HL-60/S4 treated with phorbol 12-myristate 13-acetate at 8.2 ng/mL for 4 days and 3 days (cell line): ENCODE data around the gene PXDC1.

Experiments used
- in situ Hi-C: fragments of 300-500 bp; cut with MboI; formaldehyde crosslinking; loops from 2 replicates; pipeline ENCODE4 v1.15.0; 2022; ENCODE audit warnings: low sequenced_read_pairs

The PXDC1 gene, protein sequence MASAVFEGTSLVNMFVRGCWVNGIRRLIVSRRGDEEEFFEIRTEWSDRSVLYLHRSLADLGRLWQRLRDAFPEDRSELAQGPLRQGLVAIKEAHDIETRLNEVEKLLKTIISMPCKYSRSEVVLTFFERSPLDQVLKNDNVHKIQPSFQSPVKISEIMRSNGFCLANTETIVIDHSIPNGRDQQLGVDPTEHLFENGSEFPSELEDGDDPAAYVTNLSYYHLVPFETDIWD

DNA sequence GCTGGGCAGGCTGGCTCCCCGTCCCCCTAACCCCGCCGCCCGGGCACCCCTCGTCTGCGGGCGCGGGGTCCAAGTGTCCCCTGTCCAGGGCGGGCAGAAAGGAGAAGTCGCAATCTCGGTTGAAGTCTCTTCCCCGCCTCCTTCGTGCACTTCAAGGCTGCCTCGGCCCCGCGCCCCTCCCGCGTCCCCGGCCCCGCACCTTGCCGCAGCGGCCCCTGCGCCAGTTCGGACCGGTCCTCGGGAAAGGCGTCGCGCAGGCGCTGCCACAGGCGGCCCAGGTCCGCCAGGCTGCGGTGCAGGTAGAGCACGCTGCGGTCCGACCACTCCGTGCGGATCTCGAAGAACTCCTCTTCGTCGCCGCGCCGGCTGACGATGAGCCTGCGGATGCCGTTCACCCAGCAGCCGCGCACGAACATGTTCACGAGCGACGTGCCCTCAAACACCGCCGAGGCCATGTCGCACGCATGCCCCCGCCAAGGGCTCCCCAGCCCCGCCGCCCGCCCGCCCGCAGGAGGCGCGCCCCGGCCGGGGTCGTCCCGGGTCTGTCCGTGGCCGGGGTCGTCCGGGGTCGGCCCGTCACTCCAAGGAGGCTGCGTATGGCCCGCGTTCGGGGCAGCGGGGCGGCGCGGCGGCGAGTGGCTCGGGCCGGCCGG, at the start of gene PXDC1:
Gene PXDC1, minus strand, starts transcription at position 637 of the 653 bp plus-strand sequence. Its CDS starts 182 bp downstream, at position 455.
- in situ Hi-C loops = no loop called here

DNA sequence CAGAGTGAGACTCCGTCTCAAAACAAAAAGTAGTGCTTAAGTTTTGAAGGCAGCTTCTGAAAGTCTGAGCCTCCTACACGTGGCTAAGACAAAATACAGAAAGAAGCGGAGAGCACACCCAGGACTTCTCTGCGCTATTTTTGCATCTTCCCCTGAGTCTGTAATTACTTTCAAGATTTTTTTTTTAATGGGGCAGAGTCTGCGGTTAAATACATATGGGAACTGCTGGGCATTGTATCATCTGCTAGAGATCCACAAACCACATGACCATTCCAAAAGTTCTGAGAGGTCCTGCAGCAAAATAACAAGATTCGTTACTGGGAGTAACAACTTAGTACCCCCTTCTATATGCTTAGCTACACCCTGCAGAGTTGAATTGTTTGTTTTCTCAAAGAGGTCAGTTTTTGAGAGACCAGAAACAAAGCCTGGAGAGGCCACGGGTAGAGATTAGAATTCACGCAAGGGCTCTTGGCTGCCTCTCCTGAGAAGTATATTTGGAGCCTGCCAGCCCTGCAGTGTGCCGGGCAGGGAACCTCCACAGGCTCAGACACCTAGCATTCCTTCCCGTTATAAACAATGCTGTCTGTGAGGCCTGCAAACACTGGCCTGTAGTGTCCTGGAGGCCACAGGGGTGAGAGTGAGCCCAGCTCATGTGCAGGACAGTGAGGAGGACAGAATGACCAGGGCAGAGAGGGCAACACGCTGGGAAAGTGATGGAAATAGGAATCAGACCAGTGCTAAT, 49.5 kb upstream of the PXDC1 start:
- in situ Hi-C loops = no loop called here

DNA sequence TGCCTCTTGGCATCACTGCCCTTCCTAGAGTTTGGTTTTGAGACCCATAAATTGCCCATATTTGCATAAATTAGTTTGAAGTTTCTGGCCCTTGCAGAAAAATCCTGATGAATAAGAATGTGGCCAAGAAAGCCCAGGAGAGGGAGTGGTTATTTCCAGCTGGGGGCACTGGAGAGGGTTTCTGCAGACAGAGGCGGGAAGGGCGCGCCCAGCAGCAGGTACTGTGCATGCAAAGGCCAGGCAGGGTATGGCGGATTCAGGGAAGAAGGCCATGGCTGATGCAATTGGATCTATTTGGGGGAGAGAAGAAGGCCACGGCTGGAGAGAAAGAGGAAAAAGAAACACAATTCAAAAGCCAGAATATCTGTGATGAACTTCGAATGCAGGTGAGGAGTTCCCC, 48.2 kb upstream of the PXDC1 start:
- in situ Hi-C loops = no loop called here

DNA sequence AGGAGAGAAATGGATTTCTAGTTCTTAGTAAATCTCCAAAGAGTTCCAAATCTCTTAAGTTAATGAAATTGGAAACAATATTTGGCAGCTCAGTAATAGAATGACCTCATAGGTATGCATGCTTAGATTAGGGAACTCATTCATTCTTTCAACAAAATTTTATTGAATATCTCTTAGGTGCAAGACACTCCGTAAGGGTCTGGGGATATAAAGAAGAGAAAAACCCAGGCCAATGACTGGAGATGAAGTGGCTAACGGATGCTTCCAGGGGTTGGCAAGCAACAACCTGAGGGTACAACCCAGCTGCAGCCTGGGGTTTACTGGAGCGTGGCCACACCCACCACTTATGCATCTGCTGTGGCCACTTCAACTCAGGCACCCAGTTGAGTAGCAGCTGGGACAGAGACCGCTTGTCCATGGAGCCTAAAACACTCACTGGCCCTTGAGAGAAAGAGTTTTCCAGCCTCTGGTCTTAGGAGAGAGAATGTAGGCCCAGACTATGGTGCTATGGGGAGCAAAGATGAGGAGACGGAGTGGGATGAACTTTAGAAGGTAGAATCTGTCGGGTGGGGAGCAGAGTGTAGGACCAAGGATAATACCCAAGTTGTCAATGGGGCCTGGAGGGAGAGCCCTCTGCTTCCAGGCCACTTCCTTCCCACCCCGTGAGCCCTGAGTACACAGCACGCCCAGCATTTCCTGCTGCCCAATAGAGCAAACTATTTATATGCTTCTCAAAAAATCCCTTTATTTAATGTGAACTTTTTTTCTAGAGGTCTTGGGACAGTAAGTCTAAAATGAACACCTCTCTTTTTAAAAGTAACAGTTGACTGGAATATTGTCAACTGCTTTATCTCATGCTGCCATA, 46.8 kb upstream of the PXDC1 start:
- in situ Hi-C loops = no loop called here

DNA sequence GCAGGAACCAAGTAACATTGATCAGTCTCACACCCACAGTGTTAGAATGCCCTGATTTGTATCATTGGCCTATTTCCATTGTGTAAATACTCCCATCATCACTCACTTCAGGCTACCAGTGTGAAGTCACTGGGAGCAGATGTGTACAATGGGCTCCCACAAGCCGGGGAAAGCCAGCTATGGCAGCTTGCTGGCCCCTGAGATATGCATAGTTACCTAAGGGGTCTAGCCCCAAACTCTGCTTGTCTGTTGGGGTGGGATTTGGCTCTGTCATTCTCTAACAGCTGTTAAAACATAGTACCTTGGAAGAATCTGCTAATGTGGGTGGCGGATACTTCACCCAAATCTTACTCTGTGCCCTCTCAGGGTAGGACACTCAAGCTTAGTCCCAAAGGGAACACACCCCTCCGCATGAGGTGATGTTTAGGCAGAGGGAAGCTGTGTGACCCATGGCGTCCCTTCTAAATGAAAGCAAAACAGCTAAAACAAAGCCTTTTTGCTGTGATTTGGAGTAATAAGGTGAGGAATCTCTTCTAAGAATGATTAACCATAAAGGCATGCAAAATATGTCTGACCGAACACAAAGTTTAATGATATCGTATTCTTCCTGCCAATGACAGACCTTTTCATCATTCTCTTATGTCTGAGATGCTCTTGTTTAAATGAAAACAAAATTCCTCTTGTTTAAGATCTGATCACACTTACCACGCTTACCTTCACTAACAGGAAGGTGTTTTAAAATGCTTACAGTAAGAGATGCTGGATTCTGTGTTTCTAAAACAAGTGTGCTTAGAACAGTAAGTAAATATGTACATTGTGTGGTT, 45.9 kb upstream of the PXDC1 start:
- in situ Hi-C loops = no loop called here

DNA sequence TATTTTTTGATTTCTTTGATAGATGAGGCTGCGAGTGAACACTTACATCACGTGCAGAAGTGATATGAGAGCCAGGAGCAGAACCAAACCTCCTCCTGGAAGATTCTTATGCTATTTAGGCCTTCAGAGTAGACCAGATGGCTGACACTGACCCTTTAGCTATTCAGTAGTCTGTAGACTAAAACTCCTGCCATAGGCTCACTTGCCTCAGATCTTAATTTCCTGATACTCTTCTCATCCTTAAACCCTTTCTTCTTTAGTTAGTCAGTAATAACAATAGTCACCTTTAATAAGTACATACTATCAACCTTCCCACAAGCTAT, 45.2 kb upstream of the PXDC1 start:
- in situ Hi-C loops = no loop called here

DNA sequence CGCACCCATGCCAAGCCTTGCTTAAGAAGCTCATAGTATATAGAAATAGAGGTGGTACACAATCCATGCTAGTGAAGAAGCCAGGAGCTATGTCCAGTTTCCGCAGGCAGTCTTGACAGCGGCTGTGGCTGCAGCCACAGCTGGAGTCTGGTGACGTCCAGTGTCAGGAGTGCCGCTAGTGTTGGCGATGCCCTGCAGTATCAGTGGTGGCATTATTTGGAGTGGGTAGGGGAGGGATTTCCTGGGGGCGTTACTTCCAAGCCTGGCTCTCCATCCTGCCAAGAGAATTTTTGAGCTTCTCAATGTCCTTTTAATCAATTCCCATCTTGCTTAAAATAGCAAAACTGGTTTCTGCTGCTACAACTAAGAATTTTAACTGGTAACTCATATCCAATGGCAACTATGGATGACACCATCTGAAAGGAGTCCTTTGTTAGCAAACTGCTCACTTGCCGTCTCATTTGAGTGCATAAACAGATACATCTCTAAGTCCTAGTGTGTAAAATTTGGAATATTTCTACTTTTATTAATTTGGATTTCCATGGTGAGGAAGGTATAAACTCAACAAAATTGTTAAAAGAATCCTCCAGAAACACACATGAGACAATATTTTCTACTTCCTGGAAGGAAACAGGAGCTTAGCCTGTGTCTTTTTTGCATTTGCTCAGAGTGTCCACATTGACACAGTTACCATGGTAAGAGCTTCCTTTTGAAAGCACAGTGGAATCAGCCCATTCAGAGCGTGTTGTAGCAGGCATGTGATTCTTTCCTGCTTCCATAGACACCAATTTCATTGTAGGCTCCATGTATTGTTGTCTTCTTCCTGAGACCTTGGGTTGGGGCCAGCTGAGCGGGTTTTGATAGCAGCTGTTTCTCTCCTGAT, 44.6 kb upstream of the PXDC1 start:
- in situ Hi-C loops = no loop called here

DNA sequence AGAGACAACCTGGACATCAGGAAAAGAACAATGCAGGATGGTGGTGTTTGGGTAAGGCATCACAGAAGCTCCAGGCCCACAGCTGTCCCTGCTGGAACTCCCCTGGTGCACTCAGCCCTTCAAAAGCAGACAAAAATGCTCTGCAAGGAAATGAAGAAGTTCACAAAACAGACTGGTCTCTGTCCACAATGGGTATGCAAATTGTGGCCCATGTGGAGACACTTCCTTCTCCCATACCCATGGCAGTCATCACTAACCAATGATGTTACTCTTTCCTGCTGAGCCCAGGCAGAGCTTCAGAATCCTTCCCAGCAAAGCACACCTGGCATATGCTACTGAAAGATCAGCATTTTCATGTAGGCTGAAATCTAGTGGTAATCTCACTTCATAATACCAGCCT, 42.6 kb upstream of the PXDC1 start:
- in situ Hi-C loops = no loop called here

DNA sequence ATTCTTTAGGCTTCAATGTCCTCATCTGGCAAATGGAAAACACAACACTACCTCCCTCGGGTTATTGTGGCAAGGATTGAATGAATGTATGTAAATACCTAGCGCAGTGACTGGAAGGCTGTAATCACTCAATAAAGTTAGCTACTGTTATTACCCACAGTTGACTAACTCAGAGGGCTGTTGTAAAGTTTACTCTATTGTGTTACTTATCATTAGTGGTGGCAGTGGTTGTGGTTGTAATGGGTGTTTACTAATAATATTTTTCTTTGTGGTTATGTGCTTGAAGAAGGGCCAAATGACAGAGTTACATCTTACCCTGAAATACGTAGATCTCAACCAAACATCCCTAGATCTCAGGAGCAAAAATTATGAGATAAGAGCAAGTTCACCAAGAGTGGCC, 42.0 kb upstream of the PXDC1 start:
- in situ Hi-C loops = no loop called here

DNA sequence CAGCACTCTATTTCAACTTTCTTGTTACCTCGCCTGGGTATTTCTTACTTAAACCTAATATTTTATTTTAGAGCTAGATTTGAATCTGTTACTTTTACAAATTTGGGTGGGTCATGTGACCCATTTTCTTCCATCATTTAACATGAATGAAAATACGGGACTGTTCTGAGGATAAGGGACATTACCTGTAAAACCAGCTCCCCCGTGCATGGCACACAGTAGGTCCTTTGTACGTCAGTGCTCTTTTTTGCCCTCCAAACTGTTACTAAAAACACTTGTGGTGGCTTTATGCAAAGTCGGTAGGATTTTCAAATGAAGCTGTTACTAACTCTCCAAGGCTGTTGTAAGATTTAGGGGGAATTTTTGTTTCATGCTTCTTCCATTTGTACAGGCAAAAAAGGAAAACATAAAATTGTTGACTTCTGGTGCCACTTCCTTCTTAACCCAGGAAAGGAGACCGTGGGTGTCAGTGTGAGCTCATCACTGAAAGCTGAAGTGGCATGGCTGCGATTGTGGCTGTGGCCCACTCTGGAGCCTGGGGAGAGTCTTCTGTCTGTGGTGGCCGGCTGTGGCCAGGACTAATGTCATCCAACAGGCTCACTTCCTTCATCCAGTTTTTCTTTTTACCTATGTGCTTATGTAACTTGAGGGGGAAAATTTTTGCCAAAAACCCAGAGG, 40.2 kb upstream of the PXDC1 start:
- in situ Hi-C loops = no loop called here

DNA sequence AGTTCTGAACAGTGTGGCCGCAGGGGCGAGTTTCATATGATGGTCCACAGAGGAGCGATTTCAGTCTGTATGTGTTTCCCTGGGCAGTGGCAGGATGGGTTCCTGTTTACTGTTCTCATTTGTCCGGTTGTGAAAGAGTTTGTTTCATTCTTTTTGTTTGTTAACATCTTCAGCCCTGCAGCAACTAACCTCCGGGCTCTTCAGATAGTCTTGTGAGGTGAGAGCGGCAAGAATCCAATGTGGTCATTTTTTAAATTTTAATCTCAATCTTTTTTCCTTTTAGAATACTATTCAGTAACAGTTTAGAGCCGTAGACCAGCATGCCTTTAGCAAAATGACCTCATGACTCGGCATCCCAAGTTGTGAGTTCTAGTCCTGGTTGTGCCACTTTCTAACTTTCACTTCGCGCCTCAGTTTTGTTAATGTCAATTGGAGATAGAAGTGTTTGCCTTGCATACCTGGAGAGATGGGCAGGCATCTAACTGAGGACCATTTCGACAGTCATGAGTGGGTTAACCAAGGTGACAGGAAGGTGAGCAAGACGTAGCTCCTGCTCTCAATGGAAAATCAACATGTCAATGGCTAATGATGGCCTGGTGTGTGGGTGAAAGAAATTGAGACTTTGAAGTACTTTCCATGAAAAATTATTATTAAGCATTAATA, 38.5 kb upstream of the PXDC1 start:
- in situ Hi-C loops = no loop called here

DNA sequence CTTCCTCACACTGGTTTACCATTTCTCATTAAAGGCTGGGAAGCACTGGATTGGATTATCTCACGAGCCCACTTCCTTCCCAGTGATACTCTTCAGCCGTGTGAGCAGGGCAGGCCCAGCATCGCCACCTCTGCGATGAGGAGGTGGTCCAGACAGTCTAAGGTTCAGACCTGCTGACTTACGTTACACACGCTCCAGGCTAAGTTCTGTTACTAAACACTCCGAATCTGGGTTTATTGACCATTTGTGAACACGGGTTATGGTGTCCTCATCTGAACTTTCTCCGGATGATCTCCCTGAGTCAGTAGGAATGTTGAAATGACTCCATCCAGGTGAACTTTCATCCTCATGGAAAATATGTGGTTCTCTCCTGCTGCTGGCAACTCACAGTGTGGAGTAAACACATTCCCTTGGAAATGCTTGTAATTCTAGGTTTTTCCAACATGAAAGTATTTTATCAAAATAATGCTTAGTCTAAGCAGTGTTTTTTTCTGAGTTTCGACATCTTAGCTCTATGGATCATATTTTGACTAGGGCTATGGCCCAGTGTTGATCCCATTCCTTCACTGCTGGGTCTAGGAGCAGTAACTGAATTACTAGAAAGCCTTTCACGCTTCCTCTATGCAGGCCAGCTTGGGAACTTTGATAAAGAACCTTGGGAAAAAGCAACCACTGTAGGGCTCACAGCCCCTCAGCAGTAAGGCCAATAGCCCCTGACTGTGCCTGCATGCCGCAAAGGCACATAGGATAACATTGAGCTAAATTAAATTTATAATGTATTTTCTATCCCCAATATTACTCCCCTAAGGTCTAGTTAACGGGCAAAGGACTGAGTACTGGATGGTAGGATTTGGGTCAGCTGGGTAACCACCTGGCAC, 37.7 kb upstream of the PXDC1 start:
- in situ Hi-C loops = no loop called here

DNA sequence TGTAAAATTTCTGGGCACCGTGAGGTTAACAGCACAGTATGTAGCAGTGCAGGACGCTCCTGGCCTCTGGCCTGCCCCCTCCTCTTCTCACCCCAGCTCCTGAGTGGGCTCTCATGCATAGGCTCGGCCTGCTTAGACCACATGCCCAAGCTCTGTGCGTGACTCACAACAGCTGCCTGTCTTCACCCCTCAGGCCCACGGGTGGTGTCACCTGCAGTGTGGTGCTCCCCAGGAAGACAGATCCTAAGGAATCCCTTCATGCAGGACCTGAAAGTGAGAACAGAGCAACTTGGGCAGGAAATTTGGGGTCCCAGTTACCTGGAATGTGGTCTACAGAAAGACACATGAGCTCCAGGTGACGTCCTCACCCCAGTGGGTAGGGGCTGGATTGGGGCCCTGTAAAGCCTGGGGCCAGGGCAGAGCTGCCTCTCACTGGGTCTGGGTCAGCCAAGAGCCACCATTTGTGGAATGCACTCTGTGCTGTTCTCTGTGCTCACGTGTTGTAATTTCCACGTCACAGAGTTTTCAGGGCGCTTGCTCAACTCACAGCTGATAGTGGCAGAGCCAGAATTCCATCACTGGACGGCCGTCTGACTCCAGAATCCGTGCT, 37.0 kb upstream of the PXDC1 start:
- in situ Hi-C loops = no loop called here

DNA sequence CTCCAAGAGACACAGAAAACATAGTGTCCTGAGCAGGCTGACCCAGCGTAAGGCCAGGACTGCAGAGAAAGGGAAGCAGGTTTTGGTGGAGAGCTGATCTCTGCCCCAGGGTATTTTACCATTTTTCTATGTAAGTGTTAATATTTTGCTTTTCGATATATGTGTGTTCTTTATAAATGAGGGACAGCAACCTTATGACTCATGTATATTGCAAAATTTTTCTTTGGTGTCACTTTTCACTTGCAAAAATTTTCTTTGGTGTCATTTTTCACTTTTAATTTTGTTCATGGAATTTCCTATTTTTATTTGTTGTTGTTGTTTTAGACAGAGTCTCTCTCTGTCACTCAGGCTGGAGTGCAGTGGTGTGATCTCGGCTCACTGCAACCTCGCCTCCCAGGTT, 34.6 kb upstream of the PXDC1 start:
- in situ Hi-C loops = no loop called here

DNA sequence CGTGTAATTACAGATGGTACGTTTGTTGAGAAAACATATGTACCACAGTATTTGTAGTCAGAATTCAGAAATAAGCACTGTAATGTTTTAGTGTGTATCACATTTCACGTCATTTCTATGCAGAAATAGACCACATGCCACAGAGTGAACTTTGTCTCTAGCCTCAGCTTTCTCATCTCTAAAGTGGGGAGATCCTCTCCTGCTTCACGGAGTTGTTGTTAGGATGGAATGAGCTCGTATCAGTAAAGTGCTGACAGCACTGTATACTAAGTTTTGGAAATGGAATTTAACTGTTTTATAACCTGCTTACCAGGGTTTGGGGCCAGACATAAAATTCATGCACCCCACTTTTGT, 34.2 kb upstream of the PXDC1 start:
- in situ Hi-C loops = no loop called here

DNA sequence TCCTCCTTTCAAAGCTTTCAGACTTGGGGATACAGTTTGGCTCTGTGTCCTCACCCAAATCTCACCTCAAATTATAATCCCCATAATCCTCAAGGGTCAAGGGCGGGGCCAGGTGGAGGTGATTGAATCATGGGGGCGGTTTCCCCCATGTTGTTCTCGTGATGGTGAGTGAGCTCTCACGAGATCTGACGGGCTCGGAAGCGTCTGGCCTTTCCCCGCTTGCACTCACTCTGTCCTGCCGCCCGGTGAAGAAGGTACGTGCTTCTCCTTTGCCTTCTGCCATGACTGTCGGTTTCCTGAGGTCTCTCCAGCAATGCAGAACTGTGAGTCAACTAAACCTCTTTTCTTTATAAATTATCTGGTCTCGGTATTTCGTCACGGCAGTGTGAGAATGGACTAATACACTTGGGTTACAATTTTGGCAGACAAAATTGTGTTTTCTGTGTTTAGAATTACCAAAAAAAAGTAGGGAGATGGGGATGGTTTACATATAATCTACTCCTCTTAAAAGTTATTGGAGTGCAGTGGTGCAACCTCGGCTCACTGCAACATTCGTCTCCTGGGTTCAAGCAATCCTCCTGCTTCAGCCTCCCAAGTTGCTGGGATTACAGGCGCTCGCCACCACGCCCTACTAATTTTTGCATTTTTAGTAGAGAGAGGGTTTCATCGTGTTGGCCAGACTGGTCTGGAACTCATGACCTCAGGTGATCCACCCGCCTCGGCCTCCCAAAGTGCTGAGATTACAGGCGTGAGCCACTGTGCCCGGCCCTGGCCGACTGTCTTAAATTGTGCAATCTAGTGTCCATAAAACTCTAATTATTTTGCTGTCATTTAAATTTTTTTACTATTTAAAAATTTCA, 33.6 kb upstream of the PXDC1 start:
- in situ Hi-C loops = no loop called here
